ENCODE results near the gene SUCNR1.

DNA sequence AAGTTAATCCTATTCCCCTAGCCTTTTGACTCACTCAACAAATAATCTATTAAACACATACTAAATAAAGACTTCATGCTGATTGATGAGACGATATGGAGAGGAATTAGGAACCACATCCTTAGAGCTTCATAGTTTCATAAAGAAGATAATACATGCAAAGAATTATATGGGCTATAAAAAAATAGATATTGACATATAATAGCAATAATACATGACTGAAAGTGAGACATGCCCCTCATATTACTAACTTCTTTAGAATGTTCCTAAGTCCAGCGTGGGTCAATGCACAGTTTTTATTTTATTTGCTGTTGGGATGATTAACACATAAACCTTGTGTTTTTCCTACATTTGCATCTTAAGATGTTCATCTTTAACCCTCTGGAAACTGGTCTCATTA is 32.2 kb downstream of the SUCNR1 start:
- TF ChIP-seq CTCF (IDR thresholded peaks at IDR 0.05; ENCODE audit: borderline replicate concordance, extremely low read depth, low read length, poor library complexity, severe bottlenecking) (no peak), EZH2 (IDR thresholded peaks at IDR 0.05; ENCODE audit: borderline replicate concordance, low read depth, low read length, severe bottlenecking) (no peak)
